Liver (tissue), 9 donors: ENCODE data around the gene HDAC3. TPM values are rescaled to one million over a fixed set of nuclear protein-coding genes. Genes with fewer than 3 reads are reported as not detected.

ENCODE experiments used
- DNase-seq: peaks from one replicate; pipeline ENCODE4 v3.0.0-alpha.2; 2017; ENCODE audit warnings: low spot score
- H3K27ac ChIP-seq, 2 donors: one replicate each; pipeline ENCODE4 v1.7.0; 2013; ENCODE audit warnings: inconsistent platforms in 2 of 2, low read length in 2 of 2, control low read depth in 1 of 2, low read depth in 1 of 2, mild to moderate bottlenecking in 1 of 2
- H3K27me3 ChIP-seq, 4 donors: one replicate each; pipeline versions ENCODE4 v1.6.1 to v1.7.0; 2013; ENCODE audit warnings: low read length in 3 of 4, inconsistent platforms in 1 of 4, mild to moderate bottlenecking in 1 of 4, moderate library complexity in 1 of 4; ENCODE audit not compliant: control insufficient read depth in 4 of 4, insufficient read depth in 4 of 4
- H3K36me3 ChIP-seq, 4 donors: one replicate each; pipeline versions ENCODE4 v1.6.1 to v1.7.0; 2013; ENCODE audit warnings: low read length in 3 of 4, mild to moderate bottlenecking in 3 of 4, low read depth in 1 of 4, moderate library complexity in 1 of 4; ENCODE audit not compliant: control insufficient read depth in 4 of 4, insufficient read depth in 3 of 4
- H3K4me1 ChIP-seq, 4 donors: one replicate each; pipeline versions ENCODE4 v1.6.1 to v1.7.0; 2013; ENCODE audit warnings: low read length in 3 of 4, mild to moderate bottlenecking in 3 of 4, moderate library complexity in 1 of 4; ENCODE audit not compliant: control insufficient read depth in 4 of 4, insufficient read depth in 4 of 4
- H3K4me3 ChIP-seq, 3 donors: one replicate each; pipeline versions ENCODE4 v1.6.1 to v1.7.0; 2013; ENCODE audit warnings: low read length in 3 of 3, control low read depth in 1 of 3, low read depth in 1 of 3, mild to moderate bottlenecking in 1 of 3
- H3K9ac ChIP-seq, 2 donors: one replicate each; pipeline ENCODE4 v1.7.0; 2013; ENCODE audit warnings: low read length in 2 of 2, mild to moderate bottlenecking in 2 of 2, moderate library complexity in 2 of 2, control low read depth in 1 of 2, low read depth in 1 of 2
- H3K9me3 ChIP-seq, 4 donors: one replicate each; pipeline versions ENCODE4 v1.6.1 to v1.7.0; 2013; ENCODE audit warnings: low read length in 3 of 4; ENCODE audit not compliant: control insufficient read depth in 4 of 4
- ATF3 ChIP-seq: IDR thresholded peaks from 2 replicates; pipeline ENCODE4 v1.6.1; 2016; ENCODE audit warnings: antibody characterized with exemption
- CTCF ChIP-seq: fragments of 150-350 bp; IDR thresholded peaks from 2 replicates; pipeline ENCODE4 v1.5.1; 2017; ENCODE audit warnings: improper control_type of control experiment, low read depth, low read length; ENCODE audit not compliant: missing input control
- EGR1 ChIP-seq, 2 donors: IDR thresholded peaks; 2 replicates each; pipeline ENCODE4 v1.6.1; 2016 to 2018; ENCODE audit warnings: antibody characterized with exemption in 2 of 2, low read depth in 2 of 2
- FOXA1 ChIP-seq: IDR thresholded peaks from 2 replicates; pipeline ENCODE4 v1.6.1; 2016; ENCODE audit warnings: antibody characterized with exemption
- FOXA2 ChIP-seq: IDR thresholded peaks from 2 replicates; pipeline ENCODE4 v1.6.1; 2016; ENCODE audit warnings: antibody characterized with exemption
- GABPA ChIP-seq, 2 donors: IDR thresholded peaks in 1 of 2; conservative IDR thresholded peaks in 1 of 2; 2 replicates each; pipeline ENCODE4 v1.6.1; 2016; ENCODE audit warnings: antibody characterized with exemption in 2 of 2, mild to moderate bottlenecking in 1 of 2, moderate library complexity in 1 of 2
- HNF4A ChIP-seq, 2 donors: conservative IDR thresholded peaks; 2 replicates each; pipeline ENCODE4 v1.6.1; 2016; ENCODE audit warnings: antibody characterized with exemption in 2 of 2, mild to moderate bottlenecking in 2 of 2
- HNF4G ChIP-seq: IDR thresholded peaks from 2 replicates; pipeline ENCODE4 v1.6.1; 2016; ENCODE audit warnings: antibody characterized with exemption
- JUND ChIP-seq, 2 donors: IDR thresholded peaks; 2 replicates each; pipeline ENCODE4 v1.6.1; 2016; ENCODE audit warnings: antibody characterized with exemption in 2 of 2
- MAX ChIP-seq: IDR thresholded peaks from 2 replicates; pipeline ENCODE4 v1.6.1; 2016; ENCODE audit warnings: antibody characterized with exemption
- NR2F2 ChIP-seq: IDR thresholded peaks from 2 replicates; pipeline ENCODE4 v1.6.1; 2016; ENCODE audit warnings: antibody characterized with exemption
- RAD21 ChIP-seq, 2 donors: IDR thresholded peaks; 2 replicates each; pipeline ENCODE4 v1.6.1; 2016; ENCODE audit warnings: antibody characterized with exemption in 2 of 2, mild to moderate bottlenecking in 2 of 2
- REST ChIP-seq: IDR thresholded peaks from 2 replicates; pipeline ENCODE4 v1.6.1; 2016; ENCODE audit warnings: antibody characterized with exemption, mild to moderate bottlenecking
- RXRA ChIP-seq, 2 donors: IDR thresholded peaks; 2 replicates each; pipeline ENCODE4 v1.6.1; 2017 to 2018; ENCODE audit warnings: antibody characterized with exemption in 2 of 2, mild to moderate bottlenecking in 1 of 2
- SP1 ChIP-seq: IDR thresholded peaks from 2 replicates; pipeline ENCODE4 v1.6.1; 2018; ENCODE audit warnings: antibody characterized with exemption, mild to moderate bottlenecking
- TAF1 ChIP-seq: conservative IDR thresholded peaks from 2 replicates; pipeline ENCODE4 v1.6.1; 2016; ENCODE audit warnings: antibody characterized with exemption, mild to moderate bottlenecking
- YY1 ChIP-seq: IDR thresholded peaks from 2 replicates; pipeline ENCODE4 v1.6.1; 2016; ENCODE audit warnings: antibody characterized with exemption, mild to moderate bottlenecking
- ZBTB33 ChIP-seq: IDR thresholded peaks from 2 replicates; pipeline ENCODE4 v1.6.1; 2016; ENCODE audit warnings: antibody characterized with exemption
- WGBS: extraction: QIAGEN DNeasy Blood & Tissue Kit; methylation state at CpG from one replicate; pipeline ENCODE4 v1.1.7; 2013; 5-methylcytosine and 5-hydroxymethylcytosine counted together
- polyA plus RNA-seq, 2 donors: library from polyadenylated mRNA; stranded (reverse) in 1 of 2; unstranded in 1 of 2; fragments of 200-250 nt in 1 of 2; fragments of >200 nt in 1 of 2; fragmentation: Nextera tagmentation in 1 of 2; extraction: Ambion mirVana in 1 of 2; gene quantifications; one replicate each; pipeline versions ENCODE4 v1.2.1 to v1.2.3, GENCODE V29; 2013 to 2015
- total RNA-seq, 2 donors: library from RNA; depleted of rRNA; stranded (reverse); fragments of >200 nt; gene quantifications; one replicate each; pipeline ENCODE4 v1.2.3, GENCODE V29; 2014
- donor health status: healthy.
- donor health status: healthy.
- donor health status: healthy.
- donor health status: healthy.
- donor health status: healthy.

The HDAC3 gene
- total and polyA plus RNA-seq, 4 donors = 20.1 to 45.3 (median 35.1) TPM

GRCh38 chr5:141647851-141648250 is 11.2 kb upstream of the HDAC3 start:
- Histone ChIP-seq H3K36me3 (no peaks in the 10 kb centered on the region), H3K27ac (no peak overlapping the region)

More at GRCh38 chr5:141647851-141648250, 11.2 kb upstream of the HDAC3 start:
- Histone ChIP-seq H3K27me3 (no peaks in the 10 kb centered on the region), H3K9me3 (no peaks in the 10 kb centered on the region), H3K4me3 (no peak overlapping the region), H3K9ac (no peak overlapping the region), H3K4me1 (peaks cover 0 to 4% (median 1%) of the 10 kb centered on the region in 4 donors)
- 92% methylated on average over 3 of the region's 3 CpGs for WGBS
- no peak for TF ChIP-seq HNF4A (conservative IDR thresholded peaks at IDR 0.05)
- TF ChIP-seq ZBTB33 = no peak
- TF ChIP-seq YY1 = no peak
- no peak for TF ChIP-seq GABPA (IDR thresholded peaks at IDR 0.05 in 1 of 2, conservative IDR thresholded peaks at IDR 0.05 in 1 of 2)
- no peak for TF ChIP-seq FOXA1
- no peak for TF ChIP-seq SP1
- TF ChIP-seq MAX = no peak
- no peak for TF ChIP-seq REST
- no peak for TF ChIP-seq EGR1 (IDR thresholded peaks at IDR 0.05; ENCODE audit: low read depth in 2 of 2)
- TF ChIP-seq RAD21 (IDR thresholded peaks at IDR 0.05) = no peak
- no peak for TF ChIP-seq NR2F2
- TF ChIP-seq FOXA2 = no peak
- no peak for TF ChIP-seq RXRA (IDR thresholded peaks at IDR 0.05)
- no peak for TF ChIP-seq CTCF
- TF ChIP-seq JUND (IDR thresholded peaks at IDR 0.05) = no peak
- TF ChIP-seq HNF4G = no peak
- no peak for TF ChIP-seq ATF3
- TF ChIP-seq TAF1 = no peak
- no peak for DNase-seq
